GM12878 (cell line): ENCODE data around the gene GTF2H1. TPM values are rescaled to one million over a fixed set of nuclear protein-coding genes. Genes with fewer than 3 reads are reported as not detected.

ENCODE experiments used
- ATAC-seq: fragments of 200-7000 bp; cut with Tn5 transposase; 3 replicates; pipeline ENCODE4 v1.9.1; 2020; ENCODE audit warnings: mild to moderate bottlenecking, moderate library complexity
- BruUV-seq: library from RNA; stranded (reverse); fragments of 400-500 nt; replicated peaks from 2 replicates; lab custom pipeline; 2021; lab: Mats Ljungman, UMichigan
- CTCF ChIA-PET: fragments of 300-600 bp; sonication (Branson Sonifier 250); formaldehyde crosslinking; extraction: SDS; loops from one replicate; lab custom pipeline; 2021; ENCODE audit warnings: inconsistent platforms; lab: Yijun Ruan, JAX
- POLR2A ChIA-PET: fragments of 350-600 bp; formaldehyde crosslinking; extraction: SDS; loops from one replicate; lab custom pipeline; 2021; ENCODE audit warnings: inconsistent platforms; lab: Charles Lee
- RAD21 ChIA-PET: fragments of 300-600 bp; sonication (Branson Sonifier 250); formaldehyde crosslinking; loops from one replicate; lab custom pipeline; 2023; ENCODE audit warnings: antibody characterized with exemption; ENCODE audit not compliant: unreplicated experiment; lab: Charles Lee
- SMC1A ChIA-PET: fragments of 300-600 bp; sonication (Branson Sonifier 250); formaldehyde crosslinking; loops from one replicate; lab custom pipeline; 2023; ENCODE audit not compliant: unreplicated experiment, uncharacterized antibody; lab: Charles Lee
- DNase-seq: peaks from one replicate; pipeline ENCODE4 v3.0.0-alpha.2; 2011; ENCODE audit warnings: low read depth, low spot score
- FAIRE-seq: peaks from 3 replicates; lab custom pipeline; 2011; peaks lifted over from hg19 to GRCh38; lab: Jason Lieb, UNC
- H2AFZ ChIP-seq: 2 replicates; pipeline ENCODE4 v1.6.0; 2011; ENCODE audit warnings: low read depth, low read length, control low read depth; ENCODE audit not compliant: control insufficient read depth
- H3K27ac ChIP-seq: 2 replicates; pipeline ENCODE4 v1.5.1; 2011; ENCODE audit warnings: control low read depth; ENCODE audit not compliant: control insufficient read depth, insufficient read depth
- H3K27me3 ChIP-seq, 2 experiments: replicated peaks in 1 of 2; 2 replicates each; pipeline versions ENCODE4 v1.6.0 to v1.6.1; 2011; ENCODE audit warnings: low read length in 1 of 2; ENCODE audit not compliant: control insufficient read depth in 2 of 2, insufficient read depth in 2 of 2
- H3K36me3 ChIP-seq, 2 experiments: 2 replicates each; pipeline ENCODE4 v1.5.1; 2011; ENCODE audit warnings: low read length in 1 of 2; ENCODE audit not compliant: control insufficient read depth in 2 of 2, insufficient read depth in 2 of 2
- H3K4me1 ChIP-seq: 2 replicates; pipeline ENCODE4 v1.6.1; 2011; ENCODE audit warnings: mild to moderate bottlenecking, low read length, moderate library complexity, mixed read lengths; ENCODE audit not compliant: control insufficient read depth, insufficient read depth
- H3K4me2 ChIP-seq: 2 replicates; pipeline ENCODE4 v1.6.0; 2011; ENCODE audit warnings: control low read depth; ENCODE audit not compliant: control insufficient read depth, insufficient read depth
- H3K4me3 ChIP-seq: fragments of 200-600 bp; sonication (generic); 2 replicates; pipeline ENCODE4 v1.5.1; 2016
- H3K79me2 ChIP-seq: 2 replicates; pipeline ENCODE4 v1.6.0; 2011; ENCODE audit warnings: low read length; ENCODE audit not compliant: control insufficient read depth, insufficient read depth
- H3K9ac ChIP-seq: 2 replicates; pipeline ENCODE4 v1.8.0; 2011; ENCODE audit warnings: low read length, control low read depth, mixed read lengths; ENCODE audit not compliant: control insufficient read depth, insufficient read depth
- H3K9me3 ChIP-seq: replicated peaks from 3 replicates; pipeline ENCODE4 v1.5.1; 2011; ENCODE audit warnings: mild to moderate bottlenecking, low read length; ENCODE audit not compliant: control insufficient read depth, insufficient read depth
- H4K20me1 ChIP-seq: 2 replicates; pipeline ENCODE4 v1.6.0; 2011; ENCODE audit not compliant: control insufficient read depth, insufficient read depth
- CBFB ChIP-seq: IDR thresholded peaks from 2 replicates; pipeline ENCODE4 v1.6.1; 2016; ENCODE audit warnings: antibody characterized with exemption, low read depth
- CBX3 ChIP-seq: fragments of 200-600 bp; sonication (generic); IDR thresholded peaks from 2 replicates; pipeline ENCODE4 v1.6.1; 2016; ENCODE audit warnings: low read depth, borderline replicate concordance
- CREM ChIP-seq: IDR thresholded peaks from 2 replicates; pipeline ENCODE4 v1.6.1; 2014; ENCODE audit warnings: antibody characterized with exemption, low read depth
- FOS ChIP-seq: IDR thresholded peaks from 3 replicates; pipeline ENCODE4 v1.6.1; 2011; ENCODE audit warnings: borderline replicate concordance; ENCODE audit not compliant: insufficient read length; ENCODE audit errors: extremely low read depth
- KLF5 ChIP-seq: fragments of 450-650 bp; IDR thresholded peaks from 2 replicates; pipeline ENCODE4 v1.6.1; 2014; ENCODE audit warnings: mild to moderate bottlenecking; ENCODE audit not compliant: partially characterized antibody
- NFIC ChIP-seq: IDR thresholded peaks from 2 replicates; pipeline ENCODE4 v1.6.1; 2012; ENCODE audit warnings: low read depth, mild to moderate bottlenecking, inconsistent platforms, low read length, moderate library complexity
- NFXL1 ChIP-seq: fragments of 450-650 bp; IDR thresholded peaks from 2 replicates; pipeline ENCODE4 v1.6.1; 2017; ENCODE audit warnings: antibody characterized with exemption, mild to moderate bottlenecking, borderline replicate concordance
- POLR2A ChIP-seq: IDR thresholded peaks from 2 replicates; pipeline ENCODE4 v1.6.1; 2011; ENCODE audit warnings: low read depth, mild to moderate bottlenecking, low read length
- RFX5 ChIP-seq: IDR thresholded peaks from 2 replicates; pipeline ENCODE4 v1.6.1; 2011; ENCODE audit warnings: low read depth, low read length, improper control_type of control experiment
- SMC3 ChIP-seq: IDR thresholded peaks from 2 replicates; pipeline ENCODE4 v1.6.1; 2011; ENCODE audit warnings: low read length, improper control_type of control experiment, borderline replicate concordance
- WGBS: methylation state at CpG from one replicate; pipeline ENCODE4 v1.1.6; 2016; ENCODE audit warnings: low lambda C conversion rate; ENCODE audit not compliant: insufficient replicate concordance, insufficient coverage; ENCODE audit errors: missing lambda C conversion rate; 5-methylcytosine and 5-hydroxymethylcytosine counted together
- in situ Hi-C: fragments of 300-500 bp; cut with MboI; formaldehyde crosslinking; loops from 9 replicates; pipeline ENCODE4 v1.14.3; 2018; ENCODE audit warnings: mixed read lengths
- intact Hi-C: fragments of 100-400 bp; cut with micrococcal nuclease; formaldehyde crosslinking; loops from one replicate; pipeline ENCODE4 v1.14.2; 2022; ENCODE audit not compliant: unreplicated experiment
- polyA plus RNA-seq, 11 experiments: library from polyadenylated mRNA; depleted of rRNA in 4 of 11; unstranded in 6 of 11; stranded (reverse) in 5 of 11; fragments of >200 nt; fragmentation: Nextera tagmentation in 4 of 11; fragmentation: Illumina TruSeq in 1 of 11; extraction: Ambion mirVana in 4 of 11; extraction: Trizol in 1 of 11; gene quantifications; 1 replicate in 1 of 11; 2 replicates in 10 of 11; pipeline versions ENCODE4 v1.2.1 to v1.2.3, GENCODE V29; 2011 to 2016; ENCODE audit warnings: inconsistent platforms in 2 of 11, missing spikeins in 2 of 11, low read depth in 1 of 11
- total RNA-seq, 4 experiments: library from RNA; depleted of rRNA in 3 of 4; stranded (reverse); fragments of >200 nt in 3 of 4; fragmentation: Illumina TruSeq in 1 of 4; extraction: Trizol in 1 of 4; gene quantifications; 2 replicates each; pipeline versions ENCODE4 v1.2.1 to v1.2.3, GENCODE V29; 2013 to 2021
- TF ChIP-seq, protein P1 (sequence below): fragments of 450-650 bp; IDR thresholded peaks from 2 replicates; pipeline ENCODE4 v1.6.1; 2017; ENCODE audit warnings: mild to moderate bottlenecking, moderate library complexity
- TF ChIP-seq, protein P2 (sequence below): fragments of 450-650 bp; IDR thresholded peaks from 2 replicates; pipeline ENCODE4 v1.6.1; 2016; ENCODE audit warnings: mild to moderate bottlenecking
- TF ChIP-seq, protein P3 (sequence below): fragments of 450-650 bp; IDR thresholded peaks from 2 replicates; pipeline ENCODE4 v1.6.1; 2016; ENCODE audit warnings: mild to moderate bottlenecking

GTF2H1 gene
- total and polyA plus RNA-seq, 10 of the 15 experiments (the other 5 are each of a cell fraction or from before 2014, with no cell fraction given) = 36.7 to 68.8 (median 46.6) TPM

DNA sequence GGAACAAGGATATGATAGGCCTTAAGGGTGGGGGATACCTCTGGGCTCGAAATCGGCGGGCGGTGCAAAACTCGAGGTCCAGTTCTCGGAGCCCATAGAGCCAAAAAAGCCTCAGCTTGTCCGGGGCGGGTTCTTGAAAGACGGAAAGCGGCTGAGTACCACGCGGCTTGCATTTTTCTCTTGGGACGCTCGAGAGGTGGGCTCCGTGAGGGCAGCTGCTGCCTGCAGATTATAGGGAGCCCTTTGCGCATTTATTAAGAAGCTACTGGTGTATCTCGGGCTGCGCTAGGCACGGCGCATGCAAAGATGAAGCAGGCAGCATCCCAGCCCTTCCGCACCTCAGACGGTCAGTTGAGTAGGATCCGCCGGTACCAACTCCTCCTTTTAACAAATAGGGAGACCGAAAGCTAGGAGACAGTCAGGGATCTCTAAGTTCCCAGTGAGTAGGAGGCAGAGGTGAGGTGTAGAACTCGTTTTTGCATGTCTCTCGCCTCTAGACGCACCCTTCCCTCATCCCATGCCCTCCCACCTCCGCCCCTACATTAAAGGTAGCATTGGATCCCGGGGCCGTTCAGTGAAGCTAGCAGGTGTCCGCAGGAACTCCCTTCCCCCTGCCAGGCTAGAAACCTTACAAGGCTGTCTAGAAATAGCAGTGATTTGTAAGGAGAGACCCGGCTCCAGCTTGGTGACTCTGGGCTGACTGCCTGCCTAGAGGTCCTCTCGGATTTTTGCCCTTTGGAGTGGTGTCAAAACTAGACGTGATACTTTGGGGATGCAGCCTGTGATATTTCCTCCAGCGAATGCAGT, 72.8 kb downstream of the GTF2H1 start:
- RAD21 ChIA-PET = interaction anchor here (0.6 to 6.2 kb wide), 15 partner anchors 11 to 374 kb away, joined by 3 to 39 read pairs (median 4); partner anchors contain the start of genes HPS5, SPTY2D1 and TSG101
- POLR2A ChIA-PET = interaction anchor here (0.5 to 7.0 kb wide), 14 partner anchors 9 to 373 kb away, joined by 3 to 95 read pairs (median 5); partner anchors contain the start of genes GTF2H1, HPS5, SAAL1 and TSG101
- SMC1A ChIA-PET = interaction anchor here (0.7 to 7.1 kb wide), 22 partner anchors 10 to 364 kb away, joined by 3 to 83 read pairs (median 3); partner anchors contain the start of genes GTF2H1, HPS5 and TSG101
- H3K36me3 ChIP-seq = peaks cover 13 to 33% of the 10 kb centered on the region in 2 experiments
- peaks cover 15% of the 10 kb centered on the region for H3K4me1 ChIP-seq
- peaks cover 64% of the 10 kb centered on the region for H3K79me2 ChIP-seq
- peak overlapping the region; percentile 84; the same call in 1 of the 2 replicates for H3K4me2 ChIP-seq
- ATAC-seq = peak; percentile 14
- DNase-seq = no peak
- in situ Hi-C loops = loop anchor here (5.0 kb wide), 1 partner anchor 153 kb away; no protein-coding TSS in a partner anchor
- CTCF ChIA-PET = interaction anchor here (0.6 to 4.3 kb wide), 11 partner anchors 10 to 236 kb away, joined by 3 to 31 read pairs (median 3); partner anchors contain the start of gene HPS5
- intact Hi-C loops = loop anchor here (1.0 to 10.0 kb wide), 4 partner anchors 11 to 237 kb away; partner anchors contain the start of genes GTF2H1, HPS5, SPTY2D1 and TSG101
- WGBS = 1% methylated on average over 36 of the region's 36 CpGs
- H4K20me1 ChIP-seq = peaks cover 16% of the 10 kb centered on the region; the same call in 1 of the 2 replicates
- H3K9ac ChIP-seq = peak overlapping the region; percentile 91
- FAIRE-seq = no peak
- H2AFZ ChIP-seq = no peak overlapping the region
- BruUV-seq = TSS peak; percentile 64
- H3K27ac ChIP-seq = peak overlapping the region; percentile 95
- H3K27me3 ChIP-seq = no peaks in the 10 kb centered on the region
- peak overlapping the region; percentile 97 for H3K4me3 ChIP-seq
- no peaks in the 10 kb centered on the region; the same call in 2 of the 3 replicates for H3K9me3 ChIP-seq
- TF ChIP-seq, protein P1, sequence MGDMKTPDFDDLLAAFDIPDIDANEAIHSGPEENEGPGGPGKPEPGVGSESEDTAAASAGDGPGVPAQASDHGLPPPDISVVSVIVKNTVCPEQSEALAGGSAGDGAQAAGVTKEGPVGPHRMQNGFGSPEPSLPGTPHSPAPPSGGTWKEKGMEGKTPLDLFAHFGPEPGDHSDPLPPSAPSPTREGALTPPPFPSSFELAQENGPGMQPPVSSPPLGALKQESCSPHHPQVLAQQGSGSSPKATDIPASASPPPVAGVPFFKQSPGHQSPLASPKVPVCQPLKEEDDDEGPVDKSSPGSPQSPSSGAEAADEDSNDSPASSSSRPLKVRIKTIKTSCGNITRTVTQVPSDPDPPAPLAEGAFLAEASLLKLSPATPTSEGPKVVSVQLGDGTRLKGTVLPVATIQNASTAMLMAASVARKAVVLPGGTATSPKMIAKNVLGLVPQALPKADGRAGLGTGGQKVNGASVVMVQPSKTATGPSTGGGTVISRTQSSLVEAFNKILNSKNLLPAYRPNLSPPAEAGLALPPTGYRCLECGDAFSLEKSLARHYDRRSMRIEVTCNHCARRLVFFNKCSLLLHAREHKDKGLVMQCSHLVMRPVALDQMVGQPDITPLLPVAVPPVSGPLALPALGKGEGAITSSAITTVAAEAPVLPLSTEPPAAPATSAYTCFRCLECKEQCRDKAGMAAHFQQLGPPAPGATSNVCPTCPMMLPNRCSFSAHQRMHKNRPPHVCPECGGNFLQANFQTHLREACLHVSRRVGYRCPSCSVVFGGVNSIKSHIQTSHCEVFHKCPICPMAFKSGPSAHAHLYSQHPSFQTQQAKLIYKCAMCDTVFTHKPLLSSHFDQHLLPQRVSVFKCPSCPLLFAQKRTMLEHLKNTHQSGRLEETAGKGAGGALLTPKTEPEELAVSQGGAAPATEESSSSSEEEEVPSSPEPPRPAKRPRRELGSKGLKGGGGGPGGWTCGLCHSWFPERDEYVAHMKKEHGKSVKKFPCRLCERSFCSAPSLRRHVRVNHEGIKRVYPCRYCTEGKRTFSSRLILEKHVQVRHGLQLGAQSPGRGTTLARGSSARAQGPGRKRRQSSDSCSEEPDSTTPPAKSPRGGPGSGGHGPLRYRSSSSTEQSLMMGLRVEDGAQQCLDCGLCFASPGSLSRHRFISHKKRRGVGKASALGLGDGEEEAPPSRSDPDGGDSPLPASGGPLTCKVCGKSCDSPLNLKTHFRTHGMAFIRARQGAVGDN = no peak
- TF ChIP-seq KLF5 = no peak
- TF ChIP-seq CBFB = no peak
- TF ChIP-seq FOS = no peak
- TF ChIP-seq, protein P2, sequence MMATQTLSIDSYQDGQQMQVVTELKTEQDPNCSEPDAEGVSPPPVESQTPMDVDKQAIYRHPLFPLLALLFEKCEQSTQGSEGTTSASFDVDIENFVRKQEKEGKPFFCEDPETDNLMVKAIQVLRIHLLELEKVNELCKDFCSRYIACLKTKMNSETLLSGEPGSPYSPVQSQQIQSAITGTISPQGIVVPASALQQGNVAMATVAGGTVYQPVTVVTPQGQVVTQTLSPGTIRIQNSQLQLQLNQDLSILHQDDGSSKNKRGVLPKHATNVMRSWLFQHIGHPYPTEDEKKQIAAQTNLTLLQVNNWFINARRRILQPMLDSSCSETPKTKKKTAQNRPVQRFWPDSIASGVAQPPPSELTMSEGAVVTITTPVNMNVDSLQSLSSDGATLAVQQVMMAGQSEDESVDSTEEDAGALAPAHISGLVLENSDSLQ = no peak
- no peak for TF ChIP-seq POLR2A
- TF ChIP-seq, protein P3, sequence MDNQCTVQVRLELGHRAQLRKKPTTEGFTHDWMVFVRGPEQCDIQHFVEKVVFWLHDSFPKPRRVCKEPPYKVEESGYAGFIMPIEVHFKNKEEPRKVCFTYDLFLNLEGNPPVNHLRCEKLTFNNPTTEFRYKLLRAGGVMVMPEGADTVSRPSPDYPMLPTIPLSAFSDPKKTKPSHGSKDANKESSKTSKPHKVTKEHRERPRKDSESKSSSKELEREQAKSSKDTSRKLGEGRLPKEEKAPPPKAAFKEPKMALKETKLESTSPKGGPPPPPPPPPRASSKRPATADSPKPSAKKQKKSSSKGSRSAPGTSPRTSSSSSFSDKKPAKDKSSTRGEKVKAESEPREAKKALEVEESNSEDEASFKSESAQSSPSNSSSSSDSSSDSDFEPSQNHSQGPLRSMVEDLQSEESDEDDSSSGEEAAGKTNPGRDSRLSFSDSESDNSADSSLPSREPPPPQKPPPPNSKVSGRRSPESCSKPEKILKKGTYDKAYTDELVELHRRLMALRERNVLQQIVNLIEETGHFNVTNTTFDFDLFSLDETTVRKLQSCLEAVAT = peak; percentile 58; the same call in 1 of the 2 replicates
- TF ChIP-seq NFXL1 = no peak
- TF ChIP-seq NFIC = no peak
- TF ChIP-seq CREM = no peak
- no peak for TF ChIP-seq SMC3
- TF ChIP-seq CBX3 = no peak
- TF ChIP-seq RFX5 = no peak
